ENCODE results near the gene NSF. TPM values are rescaled to one million over a fixed set of nuclear protein-coding genes. Genes with fewer than 3 reads are reported as not detected.
"Not testable (repeated sequence)": the region's sequence is repeated elsewhere in the genome, so short reads cannot be mapped to it uniquely, and the experiment has no call there.

Gene NSF
- total RNA-seq (2021) (30.9 and 35.9 TPM in 2 replicates), Bru-seq, nascent RNA (percentile 56 among the genes with signal in this experiment), BruChase-seq, experiment 1, labeled RNA remaining after a 2-hour chase (percentile 49 among the genes with signal in this experiment), BruChase-seq, experiment 2, labeled RNA remaining after a 6-hour chase (percentile 53 among the genes with signal in this experiment)
- long read RNA-seq, transcript NSF-201 (21 exons, 3,983 nt): major isoform, 85 of 117 reads
- long read RNA-seq, partial matches to known transcripts: 19 of 117 reads
- long read RNA-seq, other reads (novel, unspliced or antisense): 12 of 117 reads

GRCh38 chr17:46590157-46591146 lies at the start of gene NSF:
NSF (plus strand) TSS chr17:46590669; CDS start chr17:46590776, 107 bp downstream.
- POLR2A ChIA-PET (ENCODE audit: low non-redundant PET); H3K4me1 ChIP-seq (ENCODE audit: insufficient read depth, low read length, poor library complexity, severe bottlenecking); H3K9me3 ChIP-seq (ENCODE audit: low read depth, low read length, poor library complexity, severe bottlenecking); H3K36me3 ChIP-seq (ENCODE audit: insufficient read depth, low read length, poor library complexity, severe bottlenecking); BruUV-seq (replicated peaks); DNase-seq (ENCODE audit: low spot score); CTCF ChIA-PET; H3K4me3 ChIP-seq (ENCODE audit: low read depth, low read length, poor library complexity, severe bottlenecking); H3K27ac ChIP-seq (ENCODE audit: low read depth, low read length, poor library complexity, severe bottlenecking); intact Hi-C loops (cut with micrococcal nuclease; ENCODE audit: unreplicated experiment); H3K27me3 ChIP-seq (replicated peaks; ENCODE audit: insufficient read depth, low read depth, low read length, poor library complexity): not testable (repeated sequence)

- H3K4me3 ChIP-seq (ENCODE audit: low read depth, low read length, poor library complexity, severe bottlenecking); H3K9me3 ChIP-seq (ENCODE audit: low read depth, low read length, poor library complexity, severe bottlenecking); H3K27ac ChIP-seq (ENCODE audit: low read depth, low read length, poor library complexity, severe bottlenecking); BruUV-seq (replicated peaks); POLR2A ChIA-PET (ENCODE audit: low non-redundant PET); H3K36me3 ChIP-seq (ENCODE audit: insufficient read depth, low read length, poor library complexity, severe bottlenecking); DNase-seq (ENCODE audit: low spot score); H3K27me3 ChIP-seq (replicated peaks; ENCODE audit: insufficient read depth, low read depth, low read length, poor library complexity); intact Hi-C loops (cut with micrococcal nuclease; ENCODE audit: unreplicated experiment); CTCF ChIA-PET; H3K4me1 ChIP-seq (ENCODE audit: insufficient read depth, low read length, poor library complexity, severe bottlenecking): not testable (repeated sequence)
Observed at GRCh38 chr17:46548607-46549006, 41.9 kb upstream of the NSF start.

- H3K36me3 ChIP-seq (ENCODE audit: insufficient read depth, low read length, poor library complexity, severe bottlenecking); CTCF ChIA-PET; H3K27me3 ChIP-seq (replicated peaks; ENCODE audit: insufficient read depth, low read depth, low read length, poor library complexity); H3K9me3 ChIP-seq (ENCODE audit: low read depth, low read length, poor library complexity, severe bottlenecking); H3K4me3 ChIP-seq (ENCODE audit: low read depth, low read length, poor library complexity, severe bottlenecking); POLR2A ChIA-PET (ENCODE audit: low non-redundant PET); H3K27ac ChIP-seq (ENCODE audit: low read depth, low read length, poor library complexity, severe bottlenecking); H3K4me1 ChIP-seq (ENCODE audit: insufficient read depth, low read length, poor library complexity, severe bottlenecking); DNase-seq (ENCODE audit: low spot score); BruUV-seq (replicated peaks); intact Hi-C loops (cut with micrococcal nuclease; ENCODE audit: unreplicated experiment): not testable (repeated sequence)
Observed at GRCh38 chr17:46559155-46559554, 31.3 kb upstream of the NSF start.

GRCh38 chr17:46560048-46560447 lies 30.4 kb upstream of the NSF start:
- intact Hi-C loops (cut with micrococcal nuclease; ENCODE audit: unreplicated experiment); CTCF ChIA-PET; POLR2A ChIA-PET (ENCODE audit: low non-redundant PET); DNase-seq (ENCODE audit: low spot score); H3K27ac ChIP-seq (ENCODE audit: low read depth, low read length, poor library complexity, severe bottlenecking); H3K27me3 ChIP-seq (replicated peaks; ENCODE audit: insufficient read depth, low read depth, low read length, poor library complexity); H3K4me3 ChIP-seq (ENCODE audit: low read depth, low read length, poor library complexity, severe bottlenecking); BruUV-seq (replicated peaks); H3K4me1 ChIP-seq (ENCODE audit: insufficient read depth, low read length, poor library complexity, severe bottlenecking); H3K9me3 ChIP-seq (ENCODE audit: low read depth, low read length, poor library complexity, severe bottlenecking); H3K36me3 ChIP-seq (ENCODE audit: insufficient read depth, low read length, poor library complexity, severe bottlenecking): not testable (repeated sequence)

- CTCF ChIA-PET; H3K27ac ChIP-seq (ENCODE audit: low read depth, low read length, poor library complexity, severe bottlenecking); POLR2A ChIA-PET (ENCODE audit: low non-redundant PET); DNase-seq (ENCODE audit: low spot score); BruUV-seq (replicated peaks); H3K36me3 ChIP-seq (ENCODE audit: insufficient read depth, low read length, poor library complexity, severe bottlenecking); H3K27me3 ChIP-seq (replicated peaks; ENCODE audit: insufficient read depth, low read depth, low read length, poor library complexity); H3K4me1 ChIP-seq (ENCODE audit: insufficient read depth, low read length, poor library complexity, severe bottlenecking); H3K4me3 ChIP-seq (ENCODE audit: low read depth, low read length, poor library complexity, severe bottlenecking); intact Hi-C loops (cut with micrococcal nuclease; ENCODE audit: unreplicated experiment); H3K9me3 ChIP-seq (ENCODE audit: low read depth, low read length, poor library complexity, severe bottlenecking): not testable (repeated sequence)
Observed at GRCh38 chr17:46566284-46566683, 24.2 kb upstream of the NSF start.

GRCh38 chr17:46566980-46567379 lies 23.5 kb upstream of the NSF start:
- BruUV-seq (replicated peaks); DNase-seq (ENCODE audit: low spot score); H3K4me1 ChIP-seq (ENCODE audit: insufficient read depth, low read length, poor library complexity, severe bottlenecking); H3K27me3 ChIP-seq (replicated peaks; ENCODE audit: insufficient read depth, low read depth, low read length, poor library complexity); H3K27ac ChIP-seq (ENCODE audit: low read depth, low read length, poor library complexity, severe bottlenecking); H3K4me3 ChIP-seq (ENCODE audit: low read depth, low read length, poor library complexity, severe bottlenecking); H3K36me3 ChIP-seq (ENCODE audit: insufficient read depth, low read length, poor library complexity, severe bottlenecking); POLR2A ChIA-PET (ENCODE audit: low non-redundant PET); intact Hi-C loops (cut with micrococcal nuclease; ENCODE audit: unreplicated experiment); CTCF ChIA-PET; H3K9me3 ChIP-seq (ENCODE audit: low read depth, low read length, poor library complexity, severe bottlenecking): not testable (repeated sequence)

- BruUV-seq (replicated peaks); intact Hi-C loops (cut with micrococcal nuclease; ENCODE audit: unreplicated experiment); CTCF ChIA-PET; H3K4me1 ChIP-seq (ENCODE audit: insufficient read depth, low read length, poor library complexity, severe bottlenecking); H3K36me3 ChIP-seq (ENCODE audit: insufficient read depth, low read length, poor library complexity, severe bottlenecking); H3K9me3 ChIP-seq (ENCODE audit: low read depth, low read length, poor library complexity, severe bottlenecking); POLR2A ChIA-PET (ENCODE audit: low non-redundant PET); H3K27me3 ChIP-seq (replicated peaks; ENCODE audit: insufficient read depth, low read depth, low read length, poor library complexity); DNase-seq (ENCODE audit: low spot score); H3K27ac ChIP-seq (ENCODE audit: low read depth, low read length, poor library complexity, severe bottlenecking); H3K4me3 ChIP-seq (ENCODE audit: low read depth, low read length, poor library complexity, severe bottlenecking): not testable (repeated sequence)
Observed at GRCh38 chr17:46571796-46572195, 18.7 kb upstream of the NSF start.

Data from A673 (cell line).